Karpas-422 (cell line): ENCODE data around the gene ARHGEF28. TPM values are rescaled to one million over a fixed set of nuclear protein-coding genes. Genes with fewer than 3 reads are reported as not detected.

Source experiments
- DNase-seq: peaks from one replicate; pipeline ENCODE4 v3.0.0-alpha.2; 2015
- H2AFZ ChIP-seq: fragments of 200-600 bp; sonication (generic); 2 replicates; pipeline ENCODE4 v1.6.1; 2014; ENCODE audit warnings: antibody characterized with exemption, low read length, mixed read lengths
- H3K27ac ChIP-seq: fragments of 200-600 bp; sonication (generic); 2 replicates; pipeline ENCODE4 v1.5.1; 2014; ENCODE audit warnings: mild to moderate bottlenecking, low read length, moderate library complexity
- H3K27me3 ChIP-seq: fragments of 200-600 bp; sonication (generic); 2 replicates; pipeline ENCODE4 v1.6.1; 2014; ENCODE audit warnings: low read length, mixed read lengths
- H3K36me3 ChIP-seq: fragments of 200-600 bp; sonication (generic); 2 replicates; pipeline ENCODE4 v1.6.1; 2014; ENCODE audit warnings: low read length, mixed read lengths; ENCODE audit not compliant: insufficient read depth
- H3K4me1 ChIP-seq: fragments of 200-600 bp; sonication (generic); 2 replicates; pipeline ENCODE4 v1.6.1; 2014; ENCODE audit warnings: mild to moderate bottlenecking, low read length, mixed read lengths
- H3K4me2 ChIP-seq: fragments of 200-600 bp; sonication (generic); 2 replicates; pipeline ENCODE4 v1.6.1; 2014; ENCODE audit warnings: low read length, low read depth, mild to moderate bottlenecking; ENCODE audit not compliant: poor library complexity, severe bottlenecking
- H3K4me3 ChIP-seq: fragments of 200-600 bp; sonication (generic); 2 replicates; pipeline ENCODE4 v1.5.1; 2014; ENCODE audit warnings: mild to moderate bottlenecking, antibody characterized with exemption, low read length, mixed read lengths
- H3K79me2 ChIP-seq: fragments of 200-600 bp; sonication (generic); 2 replicates; pipeline ENCODE4 v1.6.1; 2014; ENCODE audit warnings: mild to moderate bottlenecking, low read length, mixed read lengths
- H3K9ac ChIP-seq: fragments of 200-600 bp; sonication (generic); 2 replicates; pipeline ENCODE4 v1.6.0; 2014; ENCODE audit warnings: low read length
- H3K9me2 ChIP-seq: fragments of 200-600 bp; sonication (generic), shearing (Covaris generic); replicated peaks from 2 replicates; pipeline ENCODE4 v1.6.0; 2014; ENCODE audit warnings: mild to moderate bottlenecking, low read length, moderate library complexity; ENCODE audit not compliant: insufficient read depth
- H3K9me3 ChIP-seq: fragments of 300-700, 200-600 bp; sonication (generic); 2 replicates; pipeline ENCODE4 v1.6.1; 2014; ENCODE audit warnings: low read length, mixed read lengths
- H4K20me1 ChIP-seq: fragments of 200-600 bp; sonication (generic); 2 replicates; pipeline ENCODE4 v1.6.1; 2014; ENCODE audit warnings: mild to moderate bottlenecking, antibody characterized with exemption, low read length, low read depth; ENCODE audit not compliant: insufficient read depth
- total RNA-seq: library from RNA; depleted of rRNA; stranded (reverse); fragments of >200 nt; shearing (Covaris generic); gene quantifications from 2 replicates; pipeline ENCODE4 v1.2.3, GENCODE V29; 2014; ENCODE audit warnings: low replicate concordance

Gene ARHGEF28
- total RNA-seq, 1 experiment from 2014 or later: not detected

- H3K27ac ChIP-seq: no peak overlapping the region
- no peak overlapping the region for H3K9ac ChIP-seq
- H4K20me1 ChIP-seq: no peaks in the 10 kb centered on the region
- H3K27me3 ChIP-seq: no peaks in the 10 kb centered on the region
- no peaks in the 10 kb centered on the region for H3K36me3 ChIP-seq
- no peak overlapping the region for H3K4me2 ChIP-seq
- no peak overlapping the region for H2AFZ ChIP-seq
- H3K4me3 ChIP-seq: no peak overlapping the region
- no peaks in the 10 kb centered on the region for H3K9me3 ChIP-seq
- H3K79me2 ChIP-seq: no peaks in the 10 kb centered on the region
- H3K9me2 ChIP-seq: no peaks in the 10 kb centered on the region
- DNase-seq: no peak
- no peaks in the 10 kb centered on the region for H3K4me1 ChIP-seq
Measured at GRCh38 chr5:73747696-73748380, 121.8 kb downstream of the ARHGEF28 start.

- no peaks in the 10 kb centered on the region for H3K79me2 ChIP-seq
- H3K9ac ChIP-seq: no peak overlapping the region
Measured at GRCh38 chr5:73748510-73749400, 122.8 kb downstream of the ARHGEF28 start.

GRCh38 chr5:73749485-73750270, 123.7 kb downstream of the ARHGEF28 start:
- H3K9me2 ChIP-seq: no peaks in the 10 kb centered on the region
- H3K4me1 ChIP-seq: no peaks in the 10 kb centered on the region
- no peak overlapping the region for H3K27ac ChIP-seq
- H3K9me3 ChIP-seq: no peaks in the 10 kb centered on the region
- no peaks in the 10 kb centered on the region for H3K36me3 ChIP-seq
- H3K4me3 ChIP-seq: no peak overlapping the region
- no peaks in the 10 kb centered on the region for H3K27me3 ChIP-seq
- H3K4me2 ChIP-seq: no peak overlapping the region
- H3K79me2 ChIP-seq: no peaks in the 10 kb centered on the region
- DNase-seq: no peak
- no peak overlapping the region for H2AFZ ChIP-seq
- H3K9ac ChIP-seq: no peak overlapping the region
- no peaks in the 10 kb centered on the region for H4K20me1 ChIP-seq

More at GRCh38 chr5:73748510-73749400, 122.8 kb downstream of the ARHGEF28 start:
- H3K27ac ChIP-seq: no peak overlapping the region
- no peaks in the 10 kb centered on the region for H3K4me1 ChIP-seq
- H3K27me3 ChIP-seq: no peaks in the 10 kb centered on the region
- no peak overlapping the region for H3K4me2 ChIP-seq
- no peak overlapping the region for H3K4me3 ChIP-seq
- DNase-seq: no peak
- H3K9me3 ChIP-seq: no peaks in the 10 kb centered on the region
- H2AFZ ChIP-seq: no peak overlapping the region
- no peaks in the 10 kb centered on the region for H3K36me3 ChIP-seq
- H4K20me1 ChIP-seq: no peaks in the 10 kb centered on the region
- H3K9me2 ChIP-seq: no peaks in the 10 kb centered on the region

- Histone ChIP-seq H2AFZ (no peak overlapping the region), H3K9me2 (no peaks in the 10 kb centered on the region), H3K4me1 (no peaks in the 10 kb centered on the region), H3K4me2 (no peak overlapping the region), H3K9me3 (no peaks in the 10 kb centered on the region), H4K20me1 (no peaks in the 10 kb centered on the region), H3K79me2 (no peaks in the 10 kb centered on the region), H3K9ac (no peak overlapping the region), H3K36me3 (no peaks in the 10 kb centered on the region), H3K27me3 (no peaks in the 10 kb centered on the region), H3K4me3 (no peak overlapping the region), H3K27ac (no peak overlapping the region)
- DNase-seq: no peak
Measured at GRCh38 chr5:73751254-73751914, 125.4 kb downstream of the ARHGEF28 start.

- no peaks in the 10 kb centered on the region for H3K79me2 ChIP-seq
Measured at GRCh38 chr5:73754254-73754653, 128.3 kb downstream of the ARHGEF28 start.

GRCh38 chr5:73757416-73757815, 131.4 kb downstream of the ARHGEF28 start:
- Histone ChIP-seq H3K9ac (no peak overlapping the region), H3K4me3 (no peak overlapping the region), H3K27me3 (no peaks in the 10 kb centered on the region), H3K4me1 (peaks cover 4% of the 10 kb centered on the region; the same call in 1 of the 2 replicates), H3K9me3 (no peaks in the 10 kb centered on the region), H4K20me1 (no peaks in the 10 kb centered on the region), H3K27ac (no peak overlapping the region), H3K9me2 (no peaks in the 10 kb centered on the region), H3K4me2 (no peak overlapping the region), H3K36me3 (no peaks in the 10 kb centered on the region), H2AFZ (no peak overlapping the region), H3K79me2 (no peaks in the 10 kb centered on the region)
- no peak for DNase-seq

More at GRCh38 chr5:73754254-73754653, 128.3 kb downstream of the ARHGEF28 start:
- H2AFZ ChIP-seq: no peak overlapping the region
- no peaks in the 10 kb centered on the region for H3K9me2 ChIP-seq
- no peak for DNase-seq
- no peak overlapping the region for H3K27ac ChIP-seq
- H3K9ac ChIP-seq: no peak overlapping the region
- H3K27me3 ChIP-seq: no peaks in the 10 kb centered on the region
- no peak overlapping the region for H3K4me2 ChIP-seq
- H4K20me1 ChIP-seq: no peaks in the 10 kb centered on the region
- H3K4me3 ChIP-seq: no peak overlapping the region
- no peaks in the 10 kb centered on the region for H3K36me3 ChIP-seq
- no peaks in the 10 kb centered on the region for H3K9me3 ChIP-seq
- no peaks in the 10 kb centered on the region for H3K4me1 ChIP-seq

- Histone ChIP-seq H3K79me2 (no peaks in the 10 kb centered on the region), H3K4me2 (no peak overlapping the region), H3K9ac (no peak overlapping the region), H4K20me1 (no peaks in the 10 kb centered on the region), H3K36me3 (no peaks in the 10 kb centered on the region), H3K9me3 (no peaks in the 10 kb centered on the region), H3K4me1 (peaks cover 4% of the 10 kb centered on the region; the same call in 1 of the 2 replicates), H3K27ac (no peak overlapping the region), H3K4me3 (no peak overlapping the region), H3K27me3 (no peaks in the 10 kb centered on the region), H3K9me2 (no peaks in the 10 kb centered on the region), H2AFZ (no peak overlapping the region)
- no peak for DNase-seq
Measured at GRCh38 chr5:73759771-73760170, 133.8 kb downstream of the ARHGEF28 start.
